ENCODE measurements around the gene KRTAP19-4.

- TF ChIP-seq CTCF (IDR thresholded peaks at IDR 0.05) (no peak), ZFX (IDR thresholded peaks at IDR 0.05; ENCODE audit: borderline replicate concordance) (no peak)
Measured at GRCh38 chr21:30480145-30480544, 16.8 kb downstream of the KRTAP19-4 start, which contains the start of gene KRTAP19-1.

Measured in 22Rv1 (cell line).